Chondrocyte (in vitro differentiated cells): ENCODE data around the gene HECW1. TPM values are rescaled to one million over a fixed set of nuclear protein-coding genes. Genes with fewer than 3 reads are reported as not detected.

Experiments
- DNase-seq: peaks from one replicate; pipeline ENCODE4 v3.0.0; 2021; ENCODE audit warnings: mixed read lengths, low spot score
- H3K27ac Mint-ChIP-seq: one replicate; pipeline ENCODE4 v1.8.0; 2021; ENCODE audit warnings: mild to moderate bottlenecking, moderate library complexity, mixed read lengths; ENCODE audit not compliant: unreplicated experiment
- H3K27me3 Mint-ChIP-seq: 2 replicates; pipeline ENCODE4 v1.8.0; 2021; ENCODE audit warnings: low read depth, mixed read lengths
- H3K36me3 Mint-ChIP-seq: 2 replicates; pipeline ENCODE4 v1.8.0; 2021; ENCODE audit warnings: low read depth, mixed read lengths
- H3K4me1 Mint-ChIP-seq: 2 replicates; pipeline ENCODE4 v1.8.0; 2021; ENCODE audit warnings: low read depth, mild to moderate bottlenecking, mixed read lengths
- H3K4me3 Mint-ChIP-seq: one replicate; pipeline ENCODE4 v1.8.0; 2021; ENCODE audit warnings: mild to moderate bottlenecking, moderate library complexity, mixed read lengths; ENCODE audit not compliant: unreplicated experiment
- H3K9me3 Mint-ChIP-seq: 2 replicates; pipeline ENCODE4 v1.8.0; 2021; ENCODE audit warnings: low read depth, mixed read lengths
- CTCF ChIP-seq: fragments of 200-600 bp; sonication (generic); IDR thresholded peaks from 2 replicates; pipeline ENCODE4 v1.5.0; 2021; ENCODE audit warnings: antibody characterized with exemption, mild to moderate bottlenecking, moderate library complexity
- total RNA-seq: library from RNA; stranded (reverse); gene quantifications from 3 replicates; pipeline ENCODE4 v1.2.1, GENCODE V29; 2021

The HECW1 gene
- total RNA-seq, 1 donor from 2014 or later, result 1.9 TPM

DNA sequence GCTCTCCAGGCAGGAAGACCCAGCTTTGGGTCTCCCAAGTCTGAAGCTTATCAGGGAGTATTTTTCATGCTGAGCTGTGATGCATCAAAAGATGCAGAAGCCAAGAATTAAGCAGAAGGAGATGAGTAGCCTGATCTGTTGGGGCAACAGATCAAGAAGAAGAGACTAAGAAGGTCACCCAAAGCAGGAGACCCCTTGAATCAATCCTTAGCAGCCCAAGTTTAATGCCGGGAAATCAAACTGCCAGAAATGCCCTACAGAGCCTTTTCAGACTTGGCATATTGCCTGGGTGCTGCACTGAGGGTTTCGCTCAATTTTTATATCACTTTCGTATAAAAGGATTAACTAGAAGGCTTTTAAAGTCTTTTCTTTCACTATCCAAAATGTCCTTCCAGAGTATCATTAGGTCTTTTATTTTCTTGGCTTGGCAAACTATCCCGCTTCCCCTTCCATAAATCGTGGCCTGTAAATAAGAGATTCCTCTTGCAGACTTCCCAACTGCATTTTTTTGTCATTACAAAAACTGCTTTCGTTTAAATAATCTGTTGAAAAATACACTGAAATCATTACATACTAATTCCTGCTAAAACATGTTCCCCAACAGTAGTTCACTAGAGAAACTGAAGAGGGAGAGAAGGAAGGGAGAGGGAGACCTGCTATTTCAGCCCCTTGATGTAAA is 421.5 kb downstream of the HECW1 start:
- Mint-ChIP-seq H3K4me1 (peaks cover 56% of the 10 kb centered on the region), H3K4me3 (no peak overlapping the region), H3K27me3 (peaks cover 3% of the 10 kb centered on the region), H3K9me3 (no peaks in the 10 kb centered on the region), H3K27ac (peak overlapping the region; percentile 96), H3K36me3 (peaks cover 1% of the 10 kb centered on the region)
- TF ChIP-seq CTCF, result no peak
- no peak for DNase-seq

GRCh38 chr7:43535031-43535451 is 422.6 kb downstream of the HECW1 start:
- Mint-ChIP-seq H3K36me3 (no peaks in the 10 kb centered on the region), H3K27me3 (no peaks in the 10 kb centered on the region), H3K27ac (peak overlapping the region; percentile 96), H3K9me3 (no peaks in the 10 kb centered on the region), H3K4me3 (no peak overlapping the region), H3K4me1 (peaks cover 56% of the 10 kb centered on the region)
- no peak for TF ChIP-seq CTCF
- DNase-seq, result no peak

GRCh38 chr7:43535810-43536585 is 423.6 kb downstream of the HECW1 start:
- no peaks in the 10 kb centered on the region for H3K27me3 Mint-ChIP-seq
- peak overlapping the region; percentile 11 for H3K4me3 Mint-ChIP-seq
- no peaks in the 10 kb centered on the region for H3K9me3 Mint-ChIP-seq
- TF ChIP-seq CTCF, result no peak
- H3K4me1 Mint-ChIP-seq, result peaks cover 56% of the 10 kb centered on the region
- peak overlapping the region; percentile 96 for H3K27ac Mint-ChIP-seq
- no peaks in the 10 kb centered on the region for H3K36me3 Mint-ChIP-seq
- no peak for DNase-seq

DNA sequence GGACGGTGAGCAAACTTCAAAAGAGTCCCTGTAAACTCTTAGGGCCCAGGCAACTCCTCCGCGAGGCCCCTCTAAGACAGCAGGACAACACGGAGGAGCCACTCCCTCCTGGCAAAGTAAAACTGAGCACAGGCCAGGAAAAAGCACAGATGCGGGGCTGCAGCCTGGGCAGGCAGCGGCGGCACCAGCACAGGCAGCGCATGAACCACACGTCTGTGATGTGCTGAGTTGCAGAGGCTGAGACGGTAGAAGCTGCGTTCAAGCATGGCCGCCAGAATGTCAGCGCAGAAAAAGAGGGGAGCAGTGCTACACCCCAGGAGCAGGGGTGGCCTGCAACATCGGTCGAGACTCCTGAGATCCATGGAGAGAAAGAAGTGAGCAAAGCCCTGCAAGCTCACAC is 424.3 kb downstream of the HECW1 start:
- DNase-seq, result no peak
- Mint-ChIP-seq H3K4me3 (no peak overlapping the region), H3K4me1 (peaks cover 56% of the 10 kb centered on the region), H3K9me3 (no peaks in the 10 kb centered on the region), H3K27me3 (no peaks in the 10 kb centered on the region), H3K36me3 (no peaks in the 10 kb centered on the region), H3K27ac (peak overlapping the region; percentile 96)
- no peak for TF ChIP-seq CTCF

- H3K4me1 Mint-ChIP-seq, result peaks cover 56% of the 10 kb centered on the region
- no peaks in the 10 kb centered on the region for H3K27me3 Mint-ChIP-seq
- H3K4me3 Mint-ChIP-seq, result no peak overlapping the region
- peak overlapping the region; percentile 61 for H3K27ac Mint-ChIP-seq
- H3K9me3 Mint-ChIP-seq, result no peaks in the 10 kb centered on the region
- no peak for TF ChIP-seq CTCF
- no peaks in the 10 kb centered on the region for H3K36me3 Mint-ChIP-seq
- no peak for DNase-seq
Observed at GRCh38 chr7:43537765-43538403, 425.4 kb downstream of the HECW1 start.
